ENCODE results near the gene CORO7. TPM values are rescaled to one million over a fixed set of nuclear protein-coding genes. Genes with fewer than 3 reads are reported as not detected.

CORO7 gene
- total RNA-seq, 1 donor from 2014 or later = 122 TPM

- DNase-seq (ENCODE audit: low read depth) = no peak
Measured at GRCh38 chr16:4385789-4386450, 30.5 kb downstream of the CORO7 start.

GRCh38 chr16:4385066-4385788, 31.2 kb downstream of the CORO7 start:
- peak; percentile 70 for DNase-seq (ENCODE audit: low read depth)

DNA sequence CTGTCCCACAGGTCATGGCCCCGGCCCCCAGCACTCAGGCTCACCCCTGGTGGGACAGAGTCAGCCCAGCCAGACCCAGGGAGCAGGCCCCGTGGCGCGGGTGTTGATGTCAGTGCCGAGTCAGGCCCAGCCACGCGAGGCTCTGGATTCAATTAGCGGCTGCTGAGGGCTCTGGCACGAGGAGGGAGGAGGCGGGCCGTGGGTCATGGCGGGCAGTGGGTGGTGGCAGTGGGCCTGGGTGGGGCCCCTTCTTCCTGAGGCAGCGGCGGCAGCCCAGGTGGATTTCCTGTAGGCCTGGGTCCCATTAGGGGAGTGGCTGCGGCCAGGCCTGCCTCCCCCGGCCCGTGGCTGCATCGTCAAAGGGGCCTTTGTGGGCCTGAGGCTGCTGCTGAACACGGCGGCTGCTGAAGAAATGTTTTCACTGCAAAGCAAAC, 31.9 kb downstream of the CORO7 start:
- DNase-seq (ENCODE audit: low read depth) = no peak

GRCh38 chr16:4383591-4384444, 32.6 kb downstream of the CORO7 start:
- DNase-seq (ENCODE audit: low read depth) = no peak

- DNase-seq (ENCODE audit: low read depth) = peak; percentile 66
Measured at GRCh38 chr16:4382795-4383357, 33.5 kb downstream of the CORO7 start.

DNA sequence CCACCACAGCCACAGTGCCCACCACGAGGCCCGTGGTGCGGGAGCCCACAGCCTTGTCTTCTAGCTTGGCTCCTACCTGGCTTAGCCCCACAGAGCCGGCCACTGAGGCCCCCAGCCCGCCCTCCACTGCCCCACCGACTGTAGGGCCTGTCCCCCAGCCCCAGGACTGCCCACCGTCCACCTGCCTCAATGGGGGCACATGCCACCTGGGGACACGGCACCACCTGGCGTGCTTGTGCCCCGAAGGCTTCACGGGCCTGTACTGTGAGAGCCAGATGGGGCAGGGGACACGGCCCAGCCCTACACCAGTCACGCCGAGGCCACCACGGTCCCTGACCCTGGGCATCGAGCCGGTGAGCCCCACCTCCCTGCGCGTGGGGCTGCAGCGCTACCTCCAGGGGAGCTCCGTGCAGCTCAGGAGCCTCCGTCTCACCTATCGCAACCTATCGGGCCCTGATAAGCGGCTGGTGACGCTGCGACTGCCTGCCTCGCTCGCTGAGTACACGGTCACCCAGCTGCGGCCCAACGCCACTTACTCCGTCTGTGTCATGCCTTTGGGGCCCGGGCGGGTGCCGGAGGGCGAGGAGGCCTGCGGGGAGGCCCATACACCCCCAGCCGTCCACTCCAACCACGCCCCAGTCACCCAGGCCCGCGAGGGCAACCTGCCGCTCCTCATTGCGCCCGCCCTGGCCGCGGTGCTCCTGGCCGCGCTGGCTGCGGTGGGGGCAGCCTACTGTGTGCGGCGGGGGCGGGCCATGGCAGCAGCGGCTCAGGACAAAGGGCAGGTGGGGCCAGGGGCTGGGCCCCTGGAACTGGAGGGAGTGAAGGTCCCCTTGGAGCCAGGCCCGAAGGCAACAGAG, 34.2 kb downstream of the CORO7 start:
- DNase-seq (ENCODE audit: low read depth) = no peak

GRCh38 chr16:4381072-4381934, 35.1 kb downstream of the CORO7 start:
- DNase-seq (ENCODE audit: low read depth) = no peak

GRCh38 chr16:4380119-4381063, 36.0 kb downstream of the CORO7 start:
- DNase-seq (ENCODE audit: low read depth) = no peak

GRCh38 chr16:4378999-4379690, 37.3 kb downstream of the CORO7 start:
- no peak for DNase-seq (ENCODE audit: low read depth)

DNA sequence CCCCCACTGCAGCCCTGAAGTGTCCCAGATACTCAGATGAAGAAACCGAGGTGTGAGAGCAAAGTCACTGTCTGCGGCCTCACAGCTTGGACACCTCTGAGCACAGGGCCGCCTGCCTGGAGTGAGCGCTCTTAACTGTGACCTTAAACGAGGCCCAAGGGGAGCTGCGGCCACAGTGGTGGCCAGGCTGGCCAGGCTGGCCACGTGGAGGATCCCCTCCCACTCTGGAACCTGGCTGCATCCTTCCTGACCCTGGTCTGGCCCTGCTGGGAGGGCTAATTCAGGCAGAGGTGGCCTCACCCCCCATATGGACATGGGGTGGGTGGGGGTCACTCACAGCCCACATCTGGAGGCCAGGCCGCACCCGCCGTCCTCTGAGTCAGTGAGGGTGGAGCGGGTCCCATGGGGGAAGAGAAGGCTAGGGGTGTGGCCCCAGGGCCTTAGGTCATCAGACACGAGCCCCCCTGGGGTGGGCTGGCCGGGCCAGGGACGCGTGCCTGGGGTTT, 38.2 kb downstream of the CORO7 start:
- no peak for DNase-seq (ENCODE audit: low read depth)

DNA sequence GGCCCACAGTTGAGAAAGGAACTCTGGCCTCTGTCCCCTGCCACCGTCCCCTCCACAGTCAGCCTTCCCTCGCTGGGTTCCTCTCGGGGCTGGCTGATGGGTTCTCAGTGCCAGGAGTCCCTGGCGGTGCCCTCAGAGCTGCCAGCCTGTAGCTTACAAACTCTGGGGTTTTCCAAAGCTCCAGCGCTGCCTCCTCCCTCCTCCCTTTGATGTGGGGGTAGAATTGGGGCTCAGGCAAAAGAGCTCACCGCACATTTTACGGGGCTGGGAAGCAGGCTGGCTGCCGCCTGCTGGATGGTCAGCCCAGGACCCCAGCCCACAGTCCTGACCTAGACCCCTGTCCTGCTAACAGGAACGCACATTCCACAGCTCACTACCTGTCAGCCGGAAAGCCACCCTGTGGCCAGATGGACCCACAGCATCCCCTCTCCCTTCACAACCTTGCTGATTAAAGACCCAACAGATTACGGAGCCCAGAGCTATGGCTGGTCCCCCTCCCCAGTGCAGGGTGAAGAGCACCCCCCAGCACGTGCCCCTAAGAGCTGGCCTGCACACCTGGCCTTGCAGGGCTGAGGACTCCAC, 38.7 kb downstream of the CORO7 start:
- DNase-seq (ENCODE audit: low read depth) = no peak

DNA sequence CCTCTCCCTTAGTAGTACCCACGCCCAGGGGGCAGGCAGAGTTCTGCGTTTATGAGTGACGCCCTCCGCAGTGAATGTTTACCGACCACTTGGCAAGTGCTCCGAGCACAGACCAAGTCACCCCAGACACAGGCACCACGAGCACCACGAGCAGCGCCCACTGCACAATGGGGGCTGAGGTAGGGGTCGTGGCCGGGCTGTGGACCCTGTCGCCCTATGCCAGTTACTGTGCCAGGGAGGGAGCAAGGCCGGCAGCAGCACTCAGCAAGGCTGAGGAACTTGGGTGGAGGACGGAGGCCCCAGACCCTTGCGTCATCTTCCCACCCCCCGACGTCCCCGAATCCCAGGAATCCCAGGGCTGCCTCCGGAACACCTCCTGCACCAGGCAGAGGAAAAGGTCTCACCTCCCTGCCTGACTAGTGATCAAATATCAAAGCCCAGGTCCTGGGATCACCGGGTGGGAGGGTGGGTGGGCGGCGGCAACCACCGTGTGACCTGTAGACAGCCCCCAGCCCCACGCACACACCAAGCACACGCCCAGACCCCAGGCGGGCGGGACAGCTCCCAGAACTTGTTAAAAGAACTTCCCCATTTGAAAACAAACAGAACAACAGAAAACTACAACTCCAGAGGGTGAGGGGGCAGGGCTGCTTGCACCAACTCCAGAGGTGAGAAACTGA, 39.4 kb downstream of the CORO7 start:
- no peak for DNase-seq (ENCODE audit: low read depth)

DNA sequence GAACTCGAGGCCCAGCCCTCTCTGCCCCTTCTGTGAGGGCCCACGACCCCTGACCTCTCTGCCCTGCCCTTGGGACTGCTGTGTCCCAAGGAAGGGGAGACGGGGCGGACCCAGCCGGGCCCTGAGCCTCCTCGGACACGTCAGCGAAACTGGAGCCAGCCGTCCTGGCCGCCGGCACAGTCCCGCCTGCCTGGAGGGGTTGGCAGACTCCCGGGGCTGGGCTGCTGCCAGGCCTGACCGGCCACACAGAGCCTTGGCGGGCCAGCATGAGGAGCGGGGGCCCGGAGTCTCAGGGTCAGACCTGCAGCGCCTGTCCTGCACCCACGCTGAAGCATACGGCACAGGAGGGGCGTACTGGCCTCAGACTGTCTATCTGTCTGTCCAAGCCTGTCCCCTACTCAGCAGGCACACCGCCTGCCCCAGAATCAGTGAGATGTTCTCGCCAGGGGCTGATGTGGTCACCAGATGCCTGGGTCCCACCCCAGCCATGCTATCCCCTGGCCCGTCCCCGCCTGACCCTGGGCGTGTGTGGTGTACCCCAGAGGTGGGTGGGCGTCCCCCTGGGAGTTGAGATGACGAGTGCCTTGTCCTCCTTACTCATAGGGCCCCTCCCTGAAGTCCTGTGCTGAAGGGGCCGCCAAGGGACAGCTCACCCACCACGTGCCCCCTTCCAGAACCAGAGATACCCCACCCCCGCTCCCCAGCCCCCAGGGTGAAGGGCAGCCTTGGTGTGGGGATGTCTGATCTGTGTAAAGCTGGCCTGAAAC, 40.1 kb downstream of the CORO7 start:
- peak; percentile 88 for DNase-seq (ENCODE audit: low read depth)

- DNase-seq (ENCODE audit: low read depth) = no peak
Measured at GRCh38 chr16:4375717-4376116, 40.7 kb downstream of the CORO7 start.

- DNase-seq (ENCODE audit: low read depth) = peak; percentile 84
Measured at GRCh38 chr16:4373909-4374742, 42.3 kb downstream of the CORO7 start.

Measured in myocyte (in vitro differentiated cells).